GM21515 (cell line): ENCODE results near the gene PGAM2.

Source experiments
- ATAC-seq: cut with Tn5 transposase; IDR thresholded peaks from one replicate; pipeline ENCODE4 v1.9.1; 2021; ENCODE audit not compliant: unreplicated experiment

PGAM2 gene

DNA sequence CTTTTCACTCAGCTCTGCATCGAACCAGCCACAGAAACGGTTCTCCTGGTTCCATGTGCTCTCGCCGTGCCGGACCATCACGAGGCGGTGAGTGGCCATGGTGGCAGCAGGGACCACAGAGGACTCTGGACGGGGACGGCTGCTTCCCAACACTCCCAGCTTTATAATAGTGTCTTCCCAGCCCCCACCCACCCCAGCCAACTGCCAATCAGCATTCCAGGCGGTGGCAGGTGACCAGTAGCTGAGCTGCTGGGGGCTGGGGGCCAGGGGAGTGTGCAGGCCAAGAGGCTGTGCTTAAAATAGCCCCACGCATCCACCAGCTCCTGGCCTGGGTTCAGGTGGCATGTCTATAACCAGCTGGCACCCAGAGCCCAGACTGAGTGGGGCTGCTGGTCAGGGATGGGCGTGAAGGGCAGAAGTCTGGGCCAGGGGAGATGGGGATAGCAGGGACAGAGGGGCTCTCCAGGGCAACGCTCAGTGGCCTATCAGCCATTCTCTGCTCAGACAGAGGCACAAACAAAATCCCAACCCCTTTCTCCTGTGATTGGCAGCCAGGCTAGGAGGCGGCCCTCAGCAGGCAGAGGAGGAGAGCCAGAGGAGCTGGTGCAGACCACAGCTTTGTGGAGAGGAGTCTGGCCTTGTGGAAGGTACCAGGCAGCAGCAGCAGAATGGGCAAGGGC lies at the start of gene PGAM2:
PGAM2 (minus strand) TSS at position 137 of the 680 bp plus-strand sequence; CDS start at position 99, 38 bp downstream.
- no peak for ATAC-seq

DNA sequence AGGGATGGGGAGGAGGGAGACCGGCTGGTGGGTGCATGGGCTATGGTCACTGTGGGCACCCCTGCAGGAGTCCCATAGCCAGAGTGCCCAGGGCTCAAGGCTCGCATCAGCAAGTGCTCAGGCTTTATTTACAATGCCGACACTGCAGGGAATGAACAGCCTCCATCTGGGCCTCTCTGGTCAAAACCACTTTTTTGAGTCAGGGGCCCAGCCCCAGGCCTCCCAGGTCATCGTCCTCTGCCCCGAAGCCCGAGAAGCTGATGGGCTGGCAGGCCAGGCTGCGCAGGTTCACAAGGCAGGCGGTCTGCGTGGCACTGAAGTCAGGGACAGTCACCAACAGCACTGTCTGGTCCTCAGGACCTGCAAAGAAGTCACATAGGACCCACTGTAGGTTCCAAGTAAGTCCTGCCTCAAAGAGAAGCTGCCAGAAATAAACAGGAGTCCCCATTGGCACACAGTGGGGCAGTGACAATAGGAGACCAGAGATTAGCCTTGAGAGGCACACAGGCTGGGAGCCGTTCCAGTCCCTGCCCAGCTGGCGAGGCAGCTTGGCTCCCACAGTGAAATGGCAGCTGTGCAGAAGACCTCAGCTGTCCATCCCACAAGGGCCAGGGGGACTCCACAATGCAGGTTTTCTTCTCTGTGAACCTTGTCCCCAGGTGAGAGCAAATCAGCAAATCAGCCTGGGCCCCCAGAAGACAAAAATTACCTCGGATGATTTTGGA lies 49.4 kb upstream of the PGAM2 start:
- no peak for ATAC-seq

DNA sequence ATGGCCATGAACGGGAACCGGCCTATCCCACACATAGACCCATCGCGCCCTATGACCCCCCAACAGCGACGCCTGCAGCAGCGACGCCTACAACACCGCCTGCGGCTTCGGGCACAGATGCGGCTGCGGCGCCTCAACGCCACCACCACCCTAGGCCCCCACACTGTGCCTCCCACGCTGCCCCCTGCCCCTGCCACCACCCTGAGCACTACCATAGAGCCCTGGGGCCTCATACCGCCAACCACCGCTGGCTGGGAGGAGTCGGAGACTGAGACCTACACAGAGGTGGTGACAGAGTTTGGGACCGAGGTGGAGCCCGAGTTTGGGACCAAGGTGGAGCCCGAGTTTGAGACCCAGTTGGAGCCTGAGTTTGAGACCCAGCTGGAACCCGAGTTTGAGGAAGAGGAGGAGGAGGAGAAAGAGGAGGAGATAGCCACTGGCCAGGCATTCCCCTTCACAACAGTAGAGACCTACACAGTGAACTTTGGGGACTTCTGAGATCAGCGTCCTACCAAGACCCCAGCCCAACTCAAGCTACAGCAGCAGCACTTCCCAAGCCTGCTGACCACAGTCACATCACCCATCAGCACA lies 48.5 kb upstream of the PGAM2 start:
- ATAC-seq: no peak

- ATAC-seq: no peak
Observed at GRCh38 chr7:44112997-44113763, 47.8 kb upstream of the PGAM2 start.

DNA sequence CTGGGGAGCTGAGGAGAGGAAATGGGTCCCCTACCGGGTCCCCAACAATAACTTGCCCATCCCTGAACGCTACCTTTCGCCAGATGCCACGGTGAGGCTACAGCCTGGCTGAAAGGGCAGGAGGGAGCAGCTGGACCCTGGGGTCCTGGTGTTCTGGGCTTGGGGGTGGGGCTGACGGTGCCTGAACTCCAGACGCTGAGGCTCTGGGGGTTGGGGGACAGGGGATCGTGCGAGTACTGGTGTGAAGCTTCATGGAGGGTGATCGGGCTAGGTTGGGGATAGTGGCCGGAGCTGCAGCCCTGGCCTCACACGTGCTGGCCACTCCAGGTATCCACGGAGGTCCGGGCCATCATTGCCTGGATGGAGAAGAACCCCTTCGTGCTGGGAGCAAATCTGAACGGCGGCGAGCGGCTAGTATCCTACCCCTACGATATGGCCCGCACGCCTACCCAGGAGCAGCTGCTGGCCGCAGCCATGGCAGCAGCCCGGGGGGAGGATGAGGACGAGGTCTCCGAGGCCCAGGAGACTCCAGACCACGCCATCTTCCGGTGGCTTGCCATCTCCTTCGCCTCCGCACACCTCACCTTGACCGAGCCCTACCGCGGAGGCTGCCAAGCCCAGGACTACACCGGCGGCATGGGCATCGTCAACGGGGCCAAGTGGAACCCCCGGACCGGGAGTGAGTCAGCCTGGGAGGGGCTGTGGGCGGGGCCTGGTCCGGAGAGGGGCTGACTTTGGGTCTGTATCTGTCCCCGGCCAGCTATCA lies 47.0 kb upstream of the PGAM2 start:
- no peak for ATAC-seq

DNA sequence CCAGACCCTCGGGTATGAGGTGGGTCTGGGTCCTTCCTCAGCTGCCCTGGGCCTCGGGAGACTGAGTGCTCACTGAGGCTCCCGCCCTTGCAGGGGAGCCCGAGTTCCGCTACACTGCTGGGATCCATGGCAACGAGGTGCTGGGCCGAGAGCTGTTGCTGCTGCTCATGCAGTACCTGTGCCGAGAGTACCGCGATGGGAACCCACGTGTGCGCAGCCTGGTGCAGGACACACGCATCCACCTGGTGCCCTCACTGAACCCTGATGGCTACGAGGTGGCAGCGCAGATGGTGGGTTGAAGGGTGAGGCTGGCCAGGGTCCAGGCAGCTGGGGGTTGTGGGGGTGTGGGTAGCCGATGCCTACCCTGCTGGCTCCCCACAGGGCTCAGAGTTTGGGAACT lies 46.4 kb upstream of the PGAM2 start:
- ATAC-seq: no peak

- ATAC-seq: no peak
Observed at GRCh38 chr7:44110719-44111635, 45.6 kb upstream of the PGAM2 start.

- ATAC-seq: no peak
Observed at GRCh38 chr7:44109991-44110390, 44.6 kb upstream of the PGAM2 start.

DNA sequence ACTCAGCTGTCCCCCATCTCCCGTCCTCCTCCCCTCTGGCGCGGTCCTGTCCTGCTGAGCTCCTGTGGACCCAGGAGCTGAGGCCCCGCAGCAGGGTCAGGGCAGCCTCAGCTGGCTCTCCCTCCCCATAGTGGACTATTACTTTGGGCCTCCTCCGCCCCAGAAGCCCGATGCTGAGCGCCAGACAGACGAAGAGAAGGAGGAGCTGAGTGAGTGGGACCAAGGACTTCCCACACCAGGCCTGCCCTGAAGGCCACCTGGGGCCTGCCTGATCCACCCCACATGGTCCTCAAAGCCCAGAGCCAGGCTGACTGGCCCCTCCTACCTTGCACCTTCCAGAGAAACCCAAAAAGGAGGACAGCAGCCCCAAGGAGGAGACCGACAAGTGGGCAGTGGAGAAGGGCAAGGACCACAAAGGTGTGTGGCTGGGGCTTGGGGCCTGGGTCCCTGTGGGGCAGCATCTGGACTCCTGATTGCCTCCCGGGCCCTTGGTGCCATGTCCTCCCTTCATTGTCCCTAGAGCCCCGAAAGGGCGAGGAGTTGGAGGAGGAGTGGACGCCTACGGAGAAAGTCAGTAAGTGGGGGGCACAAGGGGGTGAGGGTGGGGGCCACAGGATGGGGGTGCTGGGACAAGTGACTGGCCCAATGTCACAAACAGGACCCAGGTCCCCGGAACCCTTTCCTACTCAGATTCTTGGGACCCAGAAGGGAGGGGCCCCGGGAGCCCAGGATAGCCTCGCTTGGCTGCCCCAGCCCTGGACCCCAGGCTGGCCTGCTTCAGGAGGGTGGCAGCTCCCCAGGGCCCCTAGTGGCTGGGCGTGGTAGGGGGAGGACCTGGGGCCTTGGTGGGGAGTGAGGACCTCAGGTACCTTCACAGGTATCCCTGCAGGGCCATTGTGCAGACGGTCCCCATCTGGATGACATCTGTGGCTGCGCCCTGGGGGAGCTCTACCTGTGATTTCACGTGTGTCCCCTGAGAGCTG lies 43.7 kb upstream of the PGAM2 start:
- no peak for ATAC-seq

DNA sequence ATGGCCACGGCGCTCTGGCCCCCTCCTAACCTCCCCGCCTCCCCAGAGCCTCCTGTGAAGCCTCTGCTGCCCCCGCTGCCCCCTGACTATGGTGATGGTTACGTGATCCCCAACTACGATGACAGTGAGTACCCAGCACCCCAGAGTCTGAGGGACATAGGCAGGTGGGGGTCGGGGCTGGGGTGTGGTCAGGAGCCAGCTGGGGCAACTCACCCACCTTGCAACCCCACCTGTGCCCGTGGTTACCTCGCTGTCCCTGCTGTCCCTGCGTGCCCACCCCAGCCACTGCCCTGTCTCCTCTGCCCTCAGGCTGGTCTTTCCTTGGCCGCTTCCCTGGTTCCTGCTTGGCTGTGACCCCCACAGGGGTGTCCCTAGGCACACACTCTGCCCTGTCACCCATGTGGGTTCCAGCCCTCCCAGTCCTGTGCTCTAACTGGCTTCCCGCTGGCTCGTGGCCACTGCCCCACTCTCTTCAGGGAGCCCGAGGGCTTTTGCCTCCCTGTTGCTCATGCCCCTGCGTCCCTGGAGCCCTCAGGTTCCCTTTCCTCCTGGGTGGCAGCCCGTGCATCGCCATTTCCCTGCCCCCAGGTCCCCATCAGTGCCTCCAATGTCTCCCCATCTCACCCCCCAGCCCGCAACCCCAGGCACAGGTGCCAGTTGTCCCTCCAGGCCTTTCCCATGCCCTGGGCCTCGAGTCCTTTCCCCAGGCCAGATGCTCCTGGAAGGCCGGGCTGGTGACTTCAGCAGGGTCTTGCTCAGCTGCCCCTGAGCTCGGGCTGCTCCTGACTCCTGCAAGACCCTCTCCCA lies 42.8 kb upstream of the PGAM2 start:
- no peak for ATAC-seq

DNA sequence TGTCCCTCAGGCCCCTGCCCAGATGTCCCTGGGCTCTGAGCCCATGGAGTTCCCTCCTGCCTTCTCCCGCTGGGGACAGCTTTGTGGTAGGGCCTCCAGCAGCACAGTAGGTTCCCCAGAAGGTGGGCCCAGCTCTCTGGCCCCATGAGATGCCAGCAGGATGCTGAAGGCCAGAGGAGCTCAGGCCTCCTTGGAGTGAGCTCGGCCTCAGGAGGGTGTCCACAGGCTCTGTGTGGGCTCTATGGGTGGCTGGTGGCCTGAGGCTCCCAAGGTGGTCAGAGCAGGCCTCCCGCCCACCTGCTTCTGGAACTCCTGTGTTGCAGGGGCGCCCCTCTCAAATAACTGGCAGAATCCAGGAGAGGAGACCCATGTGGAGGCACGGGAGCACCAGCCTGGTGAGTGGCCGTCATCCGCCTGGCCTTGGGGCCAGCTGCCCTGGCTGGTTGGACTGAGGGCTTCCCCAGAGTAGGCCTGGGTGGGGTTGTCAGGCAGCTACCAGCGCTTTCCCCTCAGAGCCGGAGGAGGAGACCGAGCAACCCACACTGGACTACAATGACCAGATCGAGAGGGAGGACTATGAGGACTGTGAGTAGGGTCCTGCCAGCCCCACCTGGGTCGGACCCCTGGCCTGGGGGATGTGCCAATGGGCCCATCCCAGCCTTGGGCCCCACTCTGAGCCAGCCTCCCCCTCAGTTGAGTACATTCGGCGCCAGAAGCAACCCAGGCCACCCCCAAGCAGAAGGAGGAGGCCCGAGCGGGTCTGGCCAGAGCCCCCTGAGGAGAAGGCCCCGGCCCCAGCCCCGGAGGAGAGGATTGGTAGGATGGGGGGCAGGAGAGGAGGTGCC lies 42.0 kb upstream of the PGAM2 start:
- no peak for ATAC-seq

DNA sequence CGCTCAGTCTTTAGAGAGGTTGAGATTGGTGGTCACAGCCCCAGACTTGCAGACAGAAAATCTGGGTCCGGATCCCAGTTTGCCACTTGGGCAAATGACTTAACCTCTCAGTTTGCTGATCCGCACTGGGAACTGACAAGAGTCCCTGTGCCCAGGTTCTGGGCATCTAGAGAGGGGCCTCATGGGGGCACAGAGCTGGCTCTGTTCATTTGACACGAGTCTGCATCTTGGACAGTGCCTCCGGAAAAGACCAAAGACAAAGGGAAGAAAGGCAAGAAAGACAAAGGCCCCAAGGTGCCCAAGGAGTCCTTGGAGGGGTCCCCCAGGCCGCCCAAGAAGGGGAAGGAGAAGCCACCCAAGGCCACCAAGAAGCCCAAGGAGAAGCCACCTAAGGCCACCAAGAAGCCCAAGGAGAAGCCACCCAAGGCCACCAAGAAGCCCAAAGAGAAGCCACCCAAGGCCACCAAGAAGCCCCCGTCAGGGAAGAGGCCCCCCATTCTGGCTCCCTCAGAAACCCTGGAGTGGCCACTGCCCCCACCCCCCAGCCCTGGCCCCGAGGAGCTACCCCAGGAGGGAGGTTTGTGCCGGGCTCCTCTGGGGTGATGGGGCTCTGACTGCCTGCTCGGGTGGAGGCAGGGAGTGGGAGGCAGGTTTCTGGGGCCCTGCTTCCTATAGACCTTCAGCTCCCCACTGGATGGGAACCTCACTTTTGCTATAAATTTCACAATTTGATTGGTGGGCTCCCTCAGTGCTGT lies 41.1 kb upstream of the PGAM2 start:
- ATAC-seq: no peak

DNA sequence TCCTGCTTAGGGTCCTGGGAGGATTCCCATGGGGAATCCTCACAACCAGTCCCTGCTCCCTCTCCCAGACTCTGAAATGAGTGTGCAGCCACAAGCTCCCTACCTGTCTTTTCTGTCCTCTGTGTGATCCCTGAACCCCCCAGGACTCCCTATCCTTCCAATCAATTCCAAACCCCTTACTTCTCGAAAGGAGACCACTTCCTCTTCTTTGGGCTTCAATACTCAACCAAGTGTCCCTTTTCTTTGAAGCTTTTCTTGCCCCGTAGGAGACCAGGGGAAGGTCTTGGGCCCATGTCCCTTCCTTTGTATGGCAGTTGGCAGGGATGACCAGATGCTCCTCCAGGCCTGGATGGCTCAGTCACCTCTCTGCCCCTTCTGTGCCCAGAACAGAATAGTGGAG lies 40.5 kb upstream of the PGAM2 start:
- ATAC-seq: no peak

DNA sequence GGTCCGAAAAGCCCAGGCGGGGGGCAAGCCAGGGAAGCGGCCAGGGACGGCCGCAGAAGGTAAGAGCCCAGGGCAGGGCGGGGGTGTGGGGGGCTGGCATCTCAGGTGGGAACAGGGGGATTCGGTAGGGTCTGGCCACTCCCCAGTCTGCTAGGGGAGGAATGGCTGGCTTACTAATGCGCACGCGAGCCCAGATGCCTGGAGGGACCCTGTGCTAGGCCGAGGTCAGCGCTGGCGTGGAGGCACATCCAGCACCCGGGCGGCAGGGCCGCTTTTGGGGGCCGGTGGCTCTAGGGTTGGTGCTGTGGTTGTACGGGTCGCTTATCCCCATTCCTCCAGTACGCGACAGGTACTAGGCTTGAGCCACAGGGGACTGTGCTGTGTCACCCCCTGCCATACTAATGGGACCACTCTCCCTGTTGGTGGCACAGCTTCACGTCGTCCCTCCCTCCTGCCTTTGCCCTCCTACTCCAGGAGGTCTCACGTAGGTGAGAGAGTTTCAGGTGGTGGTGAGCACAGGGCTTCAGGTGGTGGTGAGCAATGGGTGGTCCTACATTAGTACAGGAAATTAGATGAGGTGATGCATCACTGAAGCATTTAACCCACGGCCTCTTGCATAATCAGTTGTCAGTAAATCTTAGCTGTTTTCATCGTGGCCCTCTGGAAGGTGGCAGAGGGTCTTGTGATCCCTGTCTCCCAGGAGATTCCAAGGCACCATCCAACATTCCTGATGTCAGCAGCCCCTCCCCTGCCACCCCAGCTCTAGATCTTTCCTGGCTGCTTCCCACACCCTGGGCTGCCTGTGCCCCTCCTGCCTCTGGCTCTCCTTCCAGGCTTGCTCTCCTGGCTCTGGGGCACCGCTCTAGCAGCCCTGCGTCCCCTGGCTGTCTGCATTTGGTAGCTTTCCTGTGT lies 39.7 kb upstream of the PGAM2 start:
- ATAC-seq: no peak
